Measurements from ENCODE around the gene STRIP2. TPM values are rescaled to one million over a fixed set of nuclear protein-coding genes. Genes with fewer than 3 reads are reported as not detected.

STRIP2 gene
- total and polyA plus RNA-seq, 9 of the 15 experiments (the other 6 are each of a cell fraction or from before 2014, with no cell fraction given), result 10.1 to 81.8 (median 42.3) TPM

DNA sequence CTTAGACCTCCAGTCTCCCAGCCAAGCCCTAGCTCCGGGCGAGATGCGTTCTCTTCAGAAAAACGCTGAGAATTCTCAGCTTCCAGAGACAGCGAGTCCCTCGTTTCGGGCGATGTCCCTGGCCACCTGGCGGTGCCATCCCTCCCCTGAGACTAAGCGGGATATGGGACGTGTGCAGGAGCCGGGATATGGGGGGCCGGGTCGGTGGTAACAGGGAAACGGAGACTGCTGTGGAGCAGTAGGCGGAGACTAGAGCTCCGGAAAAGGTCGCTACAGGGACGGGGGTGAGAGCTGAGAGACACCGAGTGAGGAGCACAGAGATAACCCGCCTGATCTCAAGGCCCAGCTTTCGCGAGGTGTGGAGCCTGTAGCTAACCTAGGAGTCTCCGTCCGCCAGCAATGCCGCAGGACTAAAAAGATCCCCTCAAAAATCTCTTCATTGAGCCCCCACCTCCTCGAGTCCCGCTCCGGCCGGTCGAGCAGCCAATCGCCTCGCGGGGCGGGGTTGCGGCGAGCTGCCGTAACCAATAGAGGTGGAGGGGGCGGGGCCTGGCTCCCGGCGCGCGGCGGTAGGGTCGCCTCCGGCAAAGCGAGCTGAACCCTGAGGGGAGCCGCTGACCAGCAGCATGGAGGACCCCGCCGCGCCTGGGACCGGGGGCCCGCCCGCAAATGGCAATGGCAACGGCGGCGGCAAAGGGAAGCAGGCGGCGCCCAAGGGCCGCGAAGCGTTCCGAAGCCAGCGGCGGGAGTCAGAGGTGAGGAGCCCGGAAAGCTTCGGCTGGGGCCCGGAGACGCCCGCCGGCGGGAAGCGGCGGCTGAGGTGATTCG, at the start of gene STRIP2 (continued):
- TF ChIP-seq, protein P1, sequence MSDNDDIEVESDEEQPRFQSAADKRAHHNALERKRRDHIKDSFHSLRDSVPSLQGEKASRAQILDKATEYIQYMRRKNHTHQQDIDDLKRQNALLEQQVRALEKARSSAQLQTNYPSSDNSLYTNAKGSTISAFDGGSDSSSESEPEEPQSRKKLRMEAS (CRISPR knock-in tag; IDR thresholded peaks at IDR 0.05), result peak; percentile 57; the same call in 1 of the 2 replicates
- TF ChIP-seq, protein P2, sequence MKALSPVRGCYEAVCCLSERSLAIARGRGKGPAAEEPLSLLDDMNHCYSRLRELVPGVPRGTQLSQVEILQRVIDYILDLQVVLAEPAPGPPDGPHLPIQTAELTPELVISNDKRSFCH (CRISPR knock-in tag; IDR thresholded peaks at IDR 0.05), result no peak
- TF ChIP-seq, protein P2 (tag; IDR thresholded peaks at IDR 0.05), result peak; percentile 71; the same call in 1 of the 2 replicates
- TF ChIP-seq CBFA2T3 (IDR thresholded peaks at IDR 0.05), result 0 out of 2 replicates have a peak, but pooled peaks have one; percentile 12
- TF ChIP-seq ZNF263 (CRISPR knock-in tag; IDR thresholded peaks at IDR 0.05; ENCODE audit: borderline replicate concordance), result no peak; the same call in none of the 2 replicates
- TF ChIP-seq MCM5 (IDR thresholded peaks at IDR 0.05; ENCODE audit: low read depth), result no peak
- TF ChIP-seq RFX7 (CRISPR knock-in tag; IDR thresholded peaks at IDR 0.05), result no peak
- no peak for TF ChIP-seq MAFG (tag; conservative IDR thresholded peaks at IDR 0.05)
- TF ChIP-seq BACH1 (tag; IDR thresholded peaks at IDR 0.05), result no peak
- no peak for TF ChIP-seq ZNF124 (CRISPR knock-in tag; IDR thresholded peaks at IDR 0.05)
- no peak for TF ChIP-seq BRCA1 (IDR thresholded peaks at IDR 0.05)
- TF ChIP-seq BRCA1 (CRISPR knock-in tag; IDR thresholded peaks at IDR 0.05), result no peak
- TF ChIP-seq U2AF1 (optimal IDR thresholded peaks at IDR 0.05; ENCODE audit: low read depth, low read length), result peak; percentile 98
- no peak for TF ChIP-seq LEF1 (IDR thresholded peaks at IDR 0.05)
- TF ChIP-seq SIRT6 (IDR thresholded peaks at IDR 0.05; ENCODE audit: low read depth, low read length), result no peak
- TF ChIP-seq, protein P3, sequence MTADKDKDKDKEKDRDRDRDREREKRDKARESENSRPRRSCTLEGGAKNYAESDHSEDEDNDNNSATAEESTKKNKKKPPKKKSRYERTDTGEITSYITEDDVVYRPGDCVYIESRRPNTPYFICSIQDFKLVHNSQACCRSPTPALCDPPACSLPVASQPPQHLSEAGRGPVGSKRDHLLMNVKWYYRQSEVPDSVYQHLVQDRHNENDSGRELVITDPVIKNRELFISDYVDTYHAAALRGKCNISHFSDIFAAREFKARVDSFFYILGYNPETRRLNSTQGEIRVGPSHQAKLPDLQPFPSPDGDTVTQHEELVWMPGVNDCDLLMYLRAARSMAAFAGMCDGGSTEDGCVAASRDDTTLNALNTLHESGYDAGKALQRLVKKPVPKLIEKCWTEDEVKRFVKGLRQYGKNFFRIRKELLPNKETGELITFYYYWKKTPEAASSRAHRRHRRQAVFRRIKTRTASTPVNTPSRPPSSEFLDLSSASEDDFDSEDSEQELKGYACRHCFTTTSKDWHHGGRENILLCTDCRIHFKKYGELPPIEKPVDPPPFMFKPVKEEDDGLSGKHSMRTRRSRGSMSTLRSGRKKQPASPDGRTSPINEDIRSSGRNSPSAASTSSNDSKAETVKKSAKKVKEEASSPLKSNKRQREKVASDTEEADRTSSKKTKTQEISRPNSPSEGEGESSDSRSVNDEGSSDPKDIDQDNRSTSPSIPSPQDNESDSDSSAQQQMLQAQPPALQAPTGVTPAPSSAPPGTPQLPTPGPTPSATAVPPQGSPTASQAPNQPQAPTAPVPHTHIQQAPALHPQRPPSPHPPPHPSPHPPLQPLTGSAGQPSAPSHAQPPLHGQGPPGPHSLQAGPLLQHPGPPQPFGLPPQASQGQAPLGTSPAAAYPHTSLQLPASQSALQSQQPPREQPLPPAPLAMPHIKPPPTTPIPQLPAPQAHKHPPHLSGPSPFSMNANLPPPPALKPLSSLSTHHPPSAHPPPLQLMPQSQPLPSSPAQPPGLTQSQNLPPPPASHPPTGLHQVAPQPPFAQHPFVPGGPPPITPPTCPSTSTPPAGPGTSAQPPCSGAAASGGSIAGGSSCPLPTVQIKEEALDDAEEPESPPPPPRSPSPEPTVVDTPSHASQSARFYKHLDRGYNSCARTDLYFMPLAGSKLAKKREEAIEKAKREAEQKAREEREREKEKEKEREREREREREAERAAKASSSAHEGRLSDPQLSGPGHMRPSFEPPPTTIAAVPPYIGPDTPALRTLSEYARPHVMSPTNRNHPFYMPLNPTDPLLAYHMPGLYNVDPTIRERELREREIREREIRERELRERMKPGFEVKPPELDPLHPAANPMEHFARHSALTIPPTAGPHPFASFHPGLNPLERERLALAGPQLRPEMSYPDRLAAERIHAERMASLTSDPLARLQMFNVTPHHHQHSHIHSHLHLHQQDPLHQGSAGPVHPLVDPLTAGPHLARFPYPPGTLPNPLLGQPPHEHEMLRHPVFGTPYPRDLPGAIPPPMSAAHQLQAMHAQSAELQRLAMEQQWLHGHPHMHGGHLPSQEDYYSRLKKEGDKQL (CRISPR knock-in tag; IDR thresholded peaks at IDR 0.05; ENCODE audit: borderline replicate concordance), result no peak
- no peak for TF ChIP-seq YBX1 (IDR thresholded peaks at IDR 0.05)
- TF ChIP-seq ETV1 (tag; conservative IDR thresholded peaks at IDR 0.05; ENCODE audit: low read depth), result peak; percentile 61; the same call in 1 of the 2 replicates
- peak; percentile 15; the same call in 1 of the 2 replicates for TF ChIP-seq KAT7 (CRISPR knock-in tag; IDR thresholded peaks at IDR 0.05; ENCODE audit: borderline replicate concordance)
- TF ChIP-seq, protein P4, sequence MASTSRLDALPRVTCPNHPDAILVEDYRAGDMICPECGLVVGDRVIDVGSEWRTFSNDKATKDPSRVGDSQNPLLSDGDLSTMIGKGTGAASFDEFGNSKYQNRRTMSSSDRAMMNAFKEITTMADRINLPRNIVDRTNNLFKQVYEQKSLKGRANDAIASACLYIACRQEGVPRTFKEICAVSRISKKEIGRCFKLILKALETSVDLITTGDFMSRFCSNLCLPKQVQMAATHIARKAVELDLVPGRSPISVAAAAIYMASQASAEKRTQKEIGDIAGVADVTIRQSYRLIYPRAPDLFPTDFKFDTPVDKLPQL (IDR thresholded peaks at IDR 0.05; ENCODE audit: extremely low read depth, insufficient read length), result peak; percentile 69
- TF ChIP-seq, protein P5, sequence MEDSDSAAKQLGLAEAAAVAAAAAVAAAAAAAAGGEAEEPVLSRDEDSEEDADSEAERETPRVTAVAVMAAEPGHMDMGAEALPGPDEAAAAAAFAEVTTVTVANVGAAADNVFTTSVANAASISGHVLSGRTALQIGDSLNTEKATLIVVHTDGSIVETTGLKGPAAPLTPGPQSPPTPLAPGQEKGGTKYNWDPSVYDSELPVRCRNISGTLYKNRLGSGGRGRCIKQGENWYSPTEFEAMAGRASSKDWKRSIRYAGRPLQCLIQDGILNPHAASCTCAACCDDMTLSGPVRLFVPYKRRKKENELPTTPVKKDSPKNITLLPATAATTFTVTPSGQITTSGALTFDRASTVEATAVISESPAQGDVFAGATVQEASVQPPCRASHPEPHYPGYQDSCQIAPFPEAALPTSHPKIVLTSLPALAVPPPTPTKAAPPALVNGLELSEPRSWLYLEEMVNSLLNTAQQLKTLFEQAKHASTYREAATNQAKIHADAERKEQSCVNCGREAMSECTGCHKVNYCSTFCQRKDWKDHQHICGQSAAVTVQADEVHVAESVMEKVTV (CRISPR knock-in tag; IDR thresholded peaks at IDR 0.05), result no peak

All from K562 (cell line).